CD14-positive monocyte (primary cell): ENCODE results near the gene GLG1. TPM values are rescaled to one million over a fixed set of nuclear protein-coding genes. Genes with fewer than 3 reads are reported as not detected.
A peak's percentile ranks its signal among the peaks of the same experiment; 100 is the strongest.

Experiments
- DNase-seq, 3 donors: peaks; one replicate each; pipeline ENCODE4 v3.0.0-alpha.2; 2011 to 2022
- H2AFZ ChIP-seq: 2 replicates; pipeline ENCODE4 v1.6.0; 2012; ENCODE audit warnings: mild to moderate bottlenecking, low read depth, low read length, inconsistent platforms; ENCODE audit not compliant: insufficient read depth, poor library complexity, severe bottlenecking
- H3K27ac ChIP-seq, 2 donors: 1 replicate in 1 of 2; 2 replicates in 1 of 2; pipeline ENCODE4 v1.5.1; 2012 to 2013; ENCODE audit warnings: low read length in 2 of 2, control low read depth in 1 of 2, inconsistent platforms in 1 of 2, low read depth in 1 of 2, mild to moderate bottlenecking in 1 of 2
- H3K27me3 ChIP-seq, 2 donors: one replicate each; pipeline versions ENCODE4 v1.6.0 to v1.6.1; 2011 to 2013; ENCODE audit warnings: low read length in 2 of 2; ENCODE audit not compliant: control insufficient read depth in 2 of 2, insufficient read depth in 2 of 2
- H3K36me3 ChIP-seq, 2 donors: replicated peaks in 1 of 2; 1 replicate in 1 of 2; 2 replicates in 1 of 2; pipeline versions ENCODE4 v1.5.1 to v1.6.1; 2012 to 2013; ENCODE audit warnings: low read length in 2 of 2, control low read depth in 1 of 2, inconsistent platforms in 1 of 2, mild to moderate bottlenecking in 1 of 2; ENCODE audit not compliant: insufficient read depth in 2 of 2, control insufficient read depth in 1 of 2
- H3K4me1 ChIP-seq, 2 donors: 1 replicate in 1 of 2; 2 replicates in 1 of 2; pipeline versions ENCODE4 v1.5.1 to v1.6.1; 2012 to 2013; ENCODE audit warnings: low read length in 2 of 2, control low read depth in 1 of 2, inconsistent platforms in 1 of 2, mild to moderate bottlenecking in 1 of 2, moderate library complexity in 1 of 2; ENCODE audit not compliant: insufficient read depth in 2 of 2, control insufficient read depth in 1 of 2
- H3K4me2 ChIP-seq: replicated peaks from 2 replicates; pipeline ENCODE3; 2012; ENCODE audit warnings: low read length, moderate library complexity, mild to moderate bottlenecking; ENCODE audit not compliant: poor library complexity, severe bottlenecking; ENCODE audit errors: extremely low read depth
- H3K4me3 ChIP-seq, 3 experiments: fragments of 200-600 bp in 1 of 3; sonication (generic) in 1 of 3; replicated peaks in 1 of 3; 1 replicate in 2 of 3; 2 replicates in 1 of 3; pipeline ENCODE4 v1.5.1; 2011 to 2013; ENCODE audit warnings: low read length in 3 of 3, mild to moderate bottlenecking in 3 of 3, control low read depth in 2 of 3, low read depth in 2 of 3, inconsistent platforms in 1 of 3, moderate library complexity in 1 of 3
- H3K79me2 ChIP-seq: 2 replicates; pipeline ENCODE4 v1.6.0; 2012; ENCODE audit warnings: mild to moderate bottlenecking, control low read depth, inconsistent platforms, low read length, moderate library complexity; ENCODE audit not compliant: insufficient read depth
- H3K9ac ChIP-seq: 2 replicates; pipeline ENCODE4 v1.6.0; 2017; ENCODE audit warnings: low read length, mild to moderate bottlenecking; ENCODE audit not compliant: insufficient read depth, poor library complexity, severe bottlenecking
- H3K9me3 ChIP-seq, 2 donors: replicated peaks in 1 of 2; 1 replicate in 1 of 2; 2 replicates in 1 of 2; pipeline versions ENCODE4 v1.5.1 to v1.6.1; 2012 to 2013; ENCODE audit warnings: low read length in 2 of 2, control low read depth in 1 of 2; ENCODE audit not compliant: control insufficient read depth in 1 of 2, insufficient read depth in 1 of 2
- H4K20me1 ChIP-seq: 2 replicates; pipeline ENCODE4 v1.6.0; 2012; ENCODE audit warnings: mild to moderate bottlenecking, low read length, control low read depth, moderate library complexity; ENCODE audit not compliant: insufficient read depth
- H3K27ac Mint-ChIP-seq, 7 donors: one replicate each; pipeline ENCODE4 v1.8.0; 2020; ENCODE audit warnings: mild to moderate bottlenecking in 7 of 7, mixed read lengths in 7 of 7, moderate library complexity in 6 of 7, inconsistent platforms in 2 of 7
- H3K27me3 Mint-ChIP-seq, 3 donors: one replicate each; pipeline ENCODE4 v1.8.0; 2021 to 2022; ENCODE audit warnings: low read depth in 3 of 3, mild to moderate bottlenecking in 3 of 3, mixed read lengths in 3 of 3, moderate library complexity in 3 of 3, inconsistent platforms in 1 of 3
- H3K36me3 Mint-ChIP-seq, 2 donors: one replicate each; pipeline ENCODE4 v1.8.0; 2020; ENCODE audit warnings: mixed read lengths in 2 of 2, inconsistent platforms in 1 of 2, mild to moderate bottlenecking in 1 of 2
- H3K4me1 Mint-ChIP-seq: one replicate; pipeline ENCODE4 v1.8.0; 2020; ENCODE audit warnings: mild to moderate bottlenecking, mixed read lengths
- H3K4me3 Mint-ChIP-seq, 2 donors: one replicate each; pipeline ENCODE4 v1.8.0; 2020; ENCODE audit warnings: mild to moderate bottlenecking in 2 of 2, mixed read lengths in 2 of 2, moderate library complexity in 1 of 2
- H3K9me3 Mint-ChIP-seq, 7 donors: one replicate each; pipeline ENCODE4 v1.8.0; 2020 to 2022; ENCODE audit warnings: mixed read lengths in 7 of 7, mild to moderate bottlenecking in 6 of 7, moderate library complexity in 6 of 7, inconsistent platforms in 2 of 7
- WGBS: methylation state at CpG from one replicate; pipeline ENCODE4 v1.1.5; 2013; ENCODE audit warnings: missing lambda C conversion rate; ENCODE audit not compliant: insufficient coverage; 5-methylcytosine and 5-hydroxymethylcytosine counted together
- intact Hi-C, 2 donors: fragments of 100-400 bp; cut with micrococcal nuclease; formaldehyde crosslinking; loops; one replicate each; pipeline versions ENCODE4 v1.15.0 to v1.15.1; 2023
- polyA plus RNA-seq, 3 donors: library from polyadenylated mRNA; depleted of rRNA in 1 of 3; unstranded in 2 of 3; stranded (reverse) in 1 of 3; fragments of 300-500 nt in 2 of 3; fragments of >200 nt in 1 of 3; fragmentation: Illumina TruSeq in 2 of 3; gene quantifications; 1 replicate in 2 of 3; 2 replicates in 1 of 3; pipeline ENCODE4 v1.2.3, GENCODE V29; 2012 to 2021
- TF ChIP-seq, protein P1 (sequence below): fragments of 200-600 bp; IDR thresholded peaks from one replicate; pipeline ENCODE4 v1.8.0; 2022; ENCODE audit warnings: antibody characterized with exemption, mild to moderate bottlenecking

Gene GLG1
- polyA plus RNA-seq, 3 donors, result 40.3 to 69.1 (median 51.1) TPM

DNA sequence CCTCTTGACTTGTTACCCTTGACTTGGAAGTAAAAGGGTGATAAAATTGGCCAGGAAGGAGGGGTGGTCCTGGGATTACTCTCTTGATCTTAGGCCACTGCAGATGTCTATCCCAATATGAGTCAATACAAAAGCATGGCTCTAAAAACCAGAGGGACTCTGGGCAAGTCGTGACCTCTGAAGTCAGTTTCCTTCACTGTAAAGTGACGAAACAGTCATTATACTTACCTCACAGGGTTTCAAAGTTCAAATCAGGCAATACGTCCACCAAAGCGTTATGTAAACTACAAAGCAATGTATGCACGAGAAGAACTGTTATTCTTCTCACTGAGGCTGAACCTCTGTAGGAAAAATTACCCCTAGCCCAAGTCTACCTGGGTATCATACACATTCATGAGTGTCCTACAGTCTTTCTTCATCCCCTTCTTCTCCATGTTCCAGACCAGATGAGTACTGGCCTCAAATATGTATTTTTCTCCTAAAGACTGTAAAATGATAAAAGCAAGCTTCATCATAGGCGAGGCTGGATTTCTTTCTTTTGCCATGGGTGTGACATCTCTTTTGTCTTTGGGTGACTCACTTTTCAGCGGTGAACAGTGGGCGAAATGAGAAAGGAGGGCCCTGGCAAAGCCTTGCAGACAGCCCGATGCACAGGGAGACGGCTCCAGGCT, 151.2 kb downstream of the GLG1 start:
- no peak for DNase-seq
- H3K9ac ChIP-seq, result no peak overlapping the region
- no peaks in the 10 kb centered on the region for H3K4me1 Mint-ChIP-seq
- no peaks in the 10 kb centered on the region for H3K4me1 ChIP-seq
- H3K4me3 ChIP-seq, result no peak overlapping the region
- H3K9me3 ChIP-seq, result no peaks in the 10 kb centered on the region
- no peaks in the 10 kb centered on the region for H4K20me1 ChIP-seq
- no peaks in the 10 kb centered on the region for H3K9me3 Mint-ChIP-seq
- peaks cover 0 to 5% (median 0%) of the 10 kb centered on the region in 3 donors for H3K27me3 Mint-ChIP-seq
- no peak overlapping the region for H3K27ac ChIP-seq
- peak overlapping the region in 1 of 7 donors; percentile 65 for H3K27ac Mint-ChIP-seq
- 95% methylated on average over 10 of the region's 10 CpGs for WGBS
- intact Hi-C loops, result no loop called here
- H3K79me2 ChIP-seq, result no peaks in the 10 kb centered on the region
- no peak overlapping the region for H3K4me3 Mint-ChIP-seq
- H3K36me3 Mint-ChIP-seq, result peaks cover 84 to 92% of the 10 kb centered on the region in 2 donors
- H3K27me3 ChIP-seq, result no peaks in the 10 kb centered on the region
- TF ChIP-seq, protein P1, sequence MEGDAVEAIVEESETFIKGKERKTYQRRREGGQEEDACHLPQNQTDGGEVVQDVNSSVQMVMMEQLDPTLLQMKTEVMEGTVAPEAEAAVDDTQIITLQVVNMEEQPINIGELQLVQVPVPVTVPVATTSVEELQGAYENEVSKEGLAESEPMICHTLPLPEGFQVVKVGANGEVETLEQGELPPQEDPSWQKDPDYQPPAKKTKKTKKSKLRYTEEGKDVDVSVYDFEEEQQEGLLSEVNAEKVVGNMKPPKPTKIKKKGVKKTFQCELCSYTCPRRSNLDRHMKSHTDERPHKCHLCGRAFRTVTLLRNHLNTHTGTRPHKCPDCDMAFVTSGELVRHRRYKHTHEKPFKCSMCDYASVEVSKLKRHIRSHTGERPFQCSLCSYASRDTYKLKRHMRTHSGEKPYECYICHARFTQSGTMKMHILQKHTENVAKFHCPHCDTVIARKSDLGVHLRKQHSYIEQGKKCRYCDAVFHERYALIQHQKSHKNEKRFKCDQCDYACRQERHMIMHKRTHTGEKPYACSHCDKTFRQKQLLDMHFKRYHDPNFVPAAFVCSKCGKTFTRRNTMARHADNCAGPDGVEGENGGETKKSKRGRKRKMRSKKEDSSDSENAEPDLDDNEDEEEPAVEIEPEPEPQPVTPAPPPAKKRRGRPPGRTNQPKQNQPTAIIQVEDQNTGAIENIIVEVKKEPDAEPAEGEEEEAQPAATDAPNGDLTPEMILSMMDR, result no peak
- no peak overlapping the region for H2AFZ ChIP-seq
- H3K36me3 ChIP-seq, result peaks cover 83 to 93% of the 10 kb centered on the region in 2 donors
- H3K4me2 ChIP-seq, result no peak overlapping the region

DNA sequence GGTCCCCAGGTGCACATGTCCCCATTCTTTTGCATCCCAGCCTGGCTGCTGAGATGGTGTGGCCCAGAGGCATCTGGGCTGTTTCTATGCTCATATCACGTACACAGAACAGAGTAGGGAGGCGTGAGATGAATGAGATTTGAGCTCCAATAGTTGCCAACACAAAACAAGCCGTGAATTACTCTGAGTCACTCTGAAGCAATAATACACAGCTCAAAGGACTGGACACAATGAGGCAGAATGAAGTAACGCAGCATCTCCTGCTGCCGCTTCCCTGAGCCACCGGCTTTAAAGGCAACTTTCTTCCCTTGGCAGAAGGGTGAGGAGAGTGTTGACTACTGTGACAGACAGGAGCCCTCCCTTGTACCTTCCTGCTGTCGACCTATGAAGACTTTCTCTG, 151.7 kb downstream of the GLG1 start:
- Mint-ChIP-seq H3K27ac (peak overlapping the region in 2 of 7 donors; percentile 23 to 65), H3K4me3 (no peak overlapping the region), H3K36me3 (peaks cover 80 to 92% of the 10 kb centered on the region in 2 donors), H3K27me3 (peaks cover 0 to 5% (median 0%) of the 10 kb centered on the region in 3 donors), H3K4me1 (peaks cover under 1% of the 10 kb centered on the region), H3K9me3 (no peaks in the 10 kb centered on the region)
- no peak overlapping the region for H3K9ac ChIP-seq
- no peaks in the 10 kb centered on the region for H3K27me3 ChIP-seq
- no peak overlapping the region for H3K27ac ChIP-seq
- 96% methylated on average over 4 of the region's 7 CpGs for WGBS
- H3K36me3 ChIP-seq, result peaks cover 78 to 92% of the 10 kb centered on the region in 2 donors
- peaks cover 0 to 1% of the 10 kb centered on the region in 2 donors for H3K4me1 ChIP-seq
- no peak overlapping the region for H3K4me2 ChIP-seq
- no peaks in the 10 kb centered on the region for H3K79me2 ChIP-seq
- no peak for DNase-seq
- H4K20me1 ChIP-seq, result no peaks in the 10 kb centered on the region
- H3K9me3 ChIP-seq, result no peaks in the 10 kb centered on the region
- TF ChIP-seq, protein P1, result no peak
- H3K4me3 ChIP-seq, result no peak overlapping the region
- intact Hi-C loops, result no loop called here
- no peak overlapping the region for H2AFZ ChIP-seq
